PC-9 (cell line): Measurements from ENCODE around the gene EXD3. TPM values are rescaled to one million over a fixed set of nuclear protein-coding genes. Genes with fewer than 3 reads are reported as not detected.

Source experiments
- BruUV-seq: library from RNA; stranded (reverse); fragments of 400-500 nt; replicated peaks from 2 replicates; lab custom pipeline; 2021; lab: Mats Ljungman, UMichigan
- CTCF ChIA-PET: fragments of 300-600 bp; sonication (Branson Sonifier 250); formaldehyde crosslinking; loops from one replicate; lab custom pipeline; 2022; ENCODE audit warnings: antibody characterized with exemption; lab: Charles Lee
- POLR2A ChIA-PET: fragments of 300-600 bp; sonication (Branson Sonifier 250); formaldehyde crosslinking; loops from one replicate; lab custom pipeline; 2022; ENCODE audit warnings: antibody characterized with exemption; ENCODE audit not compliant: unreplicated experiment; lab: Charles Lee
- DNase-seq, 2 experiments: peaks; one replicate each; pipeline versions ENCODE4 v3.0.0 to v3.0.0-alpha.2; 2015 to 2022; ENCODE audit warnings: mixed read lengths in 1 of 2
- H2AFZ ChIP-seq: fragments of 200-600 bp; sonication (generic); 2 replicates; pipeline ENCODE4 v1.8.1; 2017; ENCODE audit warnings: antibody characterized with exemption
- H3F3A ChIP-seq: fragments of 200-600 bp; sonication (generic); 2 replicates; pipeline ENCODE4 v1.8.1; 2017; ENCODE audit warnings: antibody characterized with exemption, mild to moderate bottlenecking, low read depth; ENCODE audit not compliant: insufficient read depth
- H3K27ac ChIP-seq: fragments of 200-600 bp; sonication (generic); 2 replicates; pipeline ENCODE4 v1.6.1; 2016; ENCODE audit warnings: mixed run types
- H3K27me3 ChIP-seq: fragments of 200-600 bp; sonication (generic); 2 replicates; pipeline ENCODE4 v1.6.1; 2016; ENCODE audit warnings: low read depth, mixed run types; ENCODE audit not compliant: insufficient read depth
- H3K36me3 ChIP-seq: fragments of 200-600 bp; sonication (generic); 2 replicates; pipeline ENCODE4 v1.6.1; 2016; ENCODE audit warnings: low read depth, mixed run types
- H3K4me1 ChIP-seq: fragments of 200-600 bp; sonication (generic); replicated peaks from 2 replicates; pipeline ENCODE4 v1.6.1; 2016; ENCODE audit warnings: mixed run types; ENCODE audit not compliant: insufficient read depth
- H3K4me2 ChIP-seq: fragments of 200-600 bp; sonication (generic); 2 replicates; pipeline ENCODE4 v1.6.1; 2017; ENCODE audit warnings: mixed run types
- H3K4me3 ChIP-seq: fragments of 200-600 bp; sonication (generic); 2 replicates; pipeline ENCODE4 v1.6.1; 2016; ENCODE audit warnings: mixed run types
- H3K79me2 ChIP-seq: fragments of 200-600 bp; sonication (generic); 2 replicates; pipeline ENCODE4 v1.6.1; 2017; ENCODE audit warnings: low read depth, mixed run types
- H3K9me2 ChIP-seq: fragments of 200-600 bp; sonication (generic); 2 replicates; pipeline ENCODE4 v1.8.1; 2017; ENCODE audit warnings: mild to moderate bottlenecking; ENCODE audit not compliant: insufficient read depth
- H3K9me3 ChIP-seq: fragments of 200-600 bp; sonication (generic); 2 replicates; pipeline ENCODE4 v1.8.1; 2016; ENCODE audit warnings: low read depth; ENCODE audit not compliant: insufficient read depth
- H4K20me1 ChIP-seq: fragments of 200-600 bp; sonication (generic); 2 replicates; pipeline ENCODE4 v1.8.1; 2017; ENCODE audit not compliant: insufficient read depth
- EZH2 ChIP-seq: fragments of 200-600 bp; sonication (generic); IDR thresholded peaks from 2 replicates; pipeline ENCODE4 v1.8.0; 2017; ENCODE audit warnings: antibody characterized with exemption, low read depth
- intact Hi-C: fragments of 100-400 bp; cut with micrococcal nuclease; formaldehyde crosslinking; loops from one replicate; pipeline ENCODE4 v1.10.0; 2022; ENCODE audit not compliant: unreplicated experiment
- total RNA-seq: library from RNA; stranded (reverse); gene quantifications from 2 replicates; pipeline ENCODE4 v1.2.3, GENCODE V29; 2021
- TF ChIP-seq, protein P1 (sequence below): fragments of 200-600 bp; sonication (generic); conservative IDR thresholded peaks from 2 replicates; pipeline ENCODE4 v1.6.1; 2017; ENCODE audit warnings: mixed run types, antibody characterized with exemption, mild to moderate bottlenecking, moderate library complexity

Gene EXD3
- total RNA-seq, 1 experiment from 2014 or later = 23.7 TPM

DNA sequence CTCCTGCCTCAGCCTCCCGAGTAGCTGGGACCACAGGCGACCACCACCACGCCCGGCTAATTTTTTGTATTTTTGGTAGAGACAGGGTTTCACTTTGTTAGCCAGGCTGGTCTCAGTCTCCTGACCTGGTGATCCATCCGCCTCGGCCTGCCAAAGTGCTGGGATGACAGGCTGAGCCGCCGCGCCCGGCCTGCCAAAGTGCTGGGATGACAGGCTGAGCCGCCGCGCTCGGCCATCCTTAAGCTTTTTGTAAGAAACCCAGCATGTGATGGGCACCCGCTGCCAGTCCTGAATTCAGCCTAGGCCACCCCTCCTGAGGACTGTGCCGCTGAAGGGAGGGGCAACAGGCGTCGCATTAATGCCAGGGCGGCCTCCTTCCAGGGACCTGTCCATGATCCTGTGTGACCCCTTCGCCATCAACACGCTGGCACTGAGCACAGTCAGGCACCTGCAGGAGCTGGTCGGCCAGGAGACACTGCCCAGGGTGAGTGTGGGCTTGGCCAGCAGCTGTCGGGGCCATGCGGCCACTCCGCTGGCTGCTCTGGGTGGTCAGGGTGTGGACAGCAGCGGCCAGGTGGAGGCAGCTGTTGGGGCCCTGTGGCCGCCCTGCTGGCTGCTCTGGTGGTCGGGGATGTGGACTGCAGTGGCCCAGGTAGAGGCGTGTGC lies 157.3 kb downstream of the EXD3 start:
- Histone ChIP-seq H3K4me1 (no peaks in the 10 kb centered on the region), H2AFZ (no peak overlapping the region), H3K79me2 (no peaks in the 10 kb centered on the region), H4K20me1 (peaks cover 6% of the 10 kb centered on the region), H3K27ac (no peak overlapping the region), H3K27me3 (no peaks in the 10 kb centered on the region), H3K4me3 (no peak overlapping the region), H3K9me3 (no peaks in the 10 kb centered on the region), H3F3A (peaks cover 6% of the 10 kb centered on the region), H3K4me2 (no peak overlapping the region), H3K9me2 (no peaks in the 10 kb centered on the region), H3K36me3 (no peaks in the 10 kb centered on the region)
- POLR2A ChIA-PET = no interaction called here
- no peak for DNase-seq
- CTCF ChIA-PET = interaction anchor here (0.7 kb wide), 1 partner anchor 194 kb away, joined by 3 read pairs; no protein-coding TSS in a partner anchor
- no peak for TF ChIP-seq EZH2
- TF ChIP-seq, protein P1, sequence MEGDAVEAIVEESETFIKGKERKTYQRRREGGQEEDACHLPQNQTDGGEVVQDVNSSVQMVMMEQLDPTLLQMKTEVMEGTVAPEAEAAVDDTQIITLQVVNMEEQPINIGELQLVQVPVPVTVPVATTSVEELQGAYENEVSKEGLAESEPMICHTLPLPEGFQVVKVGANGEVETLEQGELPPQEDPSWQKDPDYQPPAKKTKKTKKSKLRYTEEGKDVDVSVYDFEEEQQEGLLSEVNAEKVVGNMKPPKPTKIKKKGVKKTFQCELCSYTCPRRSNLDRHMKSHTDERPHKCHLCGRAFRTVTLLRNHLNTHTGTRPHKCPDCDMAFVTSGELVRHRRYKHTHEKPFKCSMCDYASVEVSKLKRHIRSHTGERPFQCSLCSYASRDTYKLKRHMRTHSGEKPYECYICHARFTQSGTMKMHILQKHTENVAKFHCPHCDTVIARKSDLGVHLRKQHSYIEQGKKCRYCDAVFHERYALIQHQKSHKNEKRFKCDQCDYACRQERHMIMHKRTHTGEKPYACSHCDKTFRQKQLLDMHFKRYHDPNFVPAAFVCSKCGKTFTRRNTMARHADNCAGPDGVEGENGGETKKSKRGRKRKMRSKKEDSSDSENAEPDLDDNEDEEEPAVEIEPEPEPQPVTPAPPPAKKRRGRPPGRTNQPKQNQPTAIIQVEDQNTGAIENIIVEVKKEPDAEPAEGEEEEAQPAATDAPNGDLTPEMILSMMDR = no peak
- BruUV-seq = no TSS peak
- intact Hi-C loops = no loop called here

DNA sequence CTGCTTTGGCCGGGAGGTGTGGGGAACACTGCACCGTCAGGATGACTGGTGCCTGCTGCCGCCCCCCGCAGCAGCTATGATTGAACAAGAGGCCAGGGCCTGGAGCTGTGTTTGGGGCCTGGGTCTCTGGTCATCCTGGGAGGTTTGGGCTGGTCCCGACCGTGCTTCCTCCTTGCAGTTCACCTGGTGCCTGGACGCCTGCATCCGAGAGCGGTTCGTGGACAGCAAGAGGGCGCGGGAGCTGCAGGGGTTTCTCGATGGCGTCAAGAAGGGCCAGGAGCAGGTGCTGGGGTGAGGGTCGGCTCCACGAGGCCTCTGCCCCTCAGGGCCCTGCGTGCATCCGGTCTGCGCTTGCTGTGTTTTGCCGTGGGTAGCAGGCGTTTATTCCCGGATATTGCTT lies 158.9 kb downstream of the EXD3 start:
- TF ChIP-seq EZH2 = no peak
- TF ChIP-seq, protein P1 = no peak
- H3K27ac ChIP-seq = no peak overlapping the region
- no peaks in the 10 kb centered on the region for H3K27me3 ChIP-seq
- H3K4me1 ChIP-seq = no peaks in the 10 kb centered on the region
- H3K9me2 ChIP-seq = no peaks in the 10 kb centered on the region
- H3F3A ChIP-seq = peaks cover 13% of the 10 kb centered on the region
- DNase-seq = no peak
- no peaks in the 10 kb centered on the region for H3K79me2 ChIP-seq
- no peak overlapping the region for H3K4me3 ChIP-seq
- BruUV-seq = no TSS peak
- H3K4me2 ChIP-seq = no peak overlapping the region
- no peaks in the 10 kb centered on the region for H3K9me3 ChIP-seq
- H2AFZ ChIP-seq = no peak overlapping the region
- H4K20me1 ChIP-seq = no peaks in the 10 kb centered on the region; the same call in 1 of the 2 replicates
- intact Hi-C loops = no loop called here
- CTCF ChIA-PET = no interaction called here
- POLR2A ChIA-PET = no interaction called here
- H3K36me3 ChIP-seq = no peaks in the 10 kb centered on the region

DNA sequence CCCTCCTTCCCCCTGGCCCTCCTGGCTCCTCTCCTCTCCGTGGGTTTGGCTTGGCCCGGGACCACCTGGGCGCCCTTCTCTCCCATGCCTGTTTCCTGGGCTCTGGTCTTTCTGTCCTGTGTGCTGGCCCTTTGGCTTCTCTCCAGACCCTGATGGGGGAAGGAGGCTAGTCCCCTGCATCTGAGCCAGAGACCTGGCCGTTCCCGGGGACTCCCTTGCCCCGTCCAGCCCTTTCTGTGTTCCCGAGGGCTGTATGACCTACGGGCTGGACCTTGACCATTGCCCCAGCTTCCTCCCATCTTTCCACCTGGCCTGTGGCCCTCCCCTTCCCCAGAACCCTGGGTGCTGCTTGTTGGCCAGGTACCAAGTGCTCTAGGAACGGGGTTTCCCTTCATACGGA lies 159.5 kb downstream of the EXD3 start:
- Histone ChIP-seq H3K9me3 (no peaks in the 10 kb centered on the region), H3K9me2 (no peaks in the 10 kb centered on the region), H3K4me1 (no peaks in the 10 kb centered on the region), H3F3A (peaks cover 17% of the 10 kb centered on the region), H4K20me1 (no peaks in the 10 kb centered on the region; the same call in 1 of the 2 replicates), H2AFZ (no peak overlapping the region), H3K79me2 (no peaks in the 10 kb centered on the region), H3K27me3 (no peaks in the 10 kb centered on the region), H3K27ac (no peak overlapping the region), H3K4me3 (no peak overlapping the region), H3K4me2 (no peak overlapping the region), H3K36me3 (no peaks in the 10 kb centered on the region)
- no TSS peak for BruUV-seq
- ChIA-PET CTCF (no interaction called here), POLR2A (no interaction called here)
- TF ChIP-seq, protein P1 = no peak
- no peak for TF ChIP-seq EZH2
- intact Hi-C loops = no loop called here
- DNase-seq = no peak
